Cortex of kidney (tissue), 1 donor: ENCODE results near the gene NARS2.

Experiments used
- DNase-seq: peaks from one replicate; lab custom pipeline; 2025; lab: John Stamatoyannopoulos, UW

The NARS2 gene

GRCh38 chr11:78414321-78415051 lies 160.2 kb downstream of the NARS2 start:
- DNase-seq, result no peak

GRCh38 chr11:78408619-78409018 lies 166.0 kb downstream of the NARS2 start:
- no peak for DNase-seq

- DNase-seq, result no peak
Measured at GRCh38 chr11:78406568-78407196, 168.0 kb downstream of the NARS2 start.

DNA sequence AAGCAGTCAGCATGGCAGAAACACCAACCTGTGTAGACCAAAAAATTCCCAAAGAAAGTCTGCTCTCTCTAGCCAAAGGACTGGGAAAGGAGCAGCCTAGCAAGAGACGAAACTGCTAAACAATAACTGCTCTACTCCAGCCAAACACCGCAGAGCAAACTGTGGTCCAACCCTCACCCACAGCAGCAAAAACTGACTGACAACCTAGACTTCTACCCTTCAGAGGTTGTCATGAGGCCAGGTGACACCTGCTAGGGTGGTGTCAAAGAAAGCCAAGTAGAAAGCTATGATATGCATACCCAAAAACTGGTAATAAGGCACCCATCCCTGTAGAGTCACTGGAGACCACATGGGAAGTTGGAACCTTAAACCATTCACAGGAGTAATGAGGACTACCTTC lies 168.9 kb downstream of the NARS2 start:
- no peak for DNase-seq

DNA sequence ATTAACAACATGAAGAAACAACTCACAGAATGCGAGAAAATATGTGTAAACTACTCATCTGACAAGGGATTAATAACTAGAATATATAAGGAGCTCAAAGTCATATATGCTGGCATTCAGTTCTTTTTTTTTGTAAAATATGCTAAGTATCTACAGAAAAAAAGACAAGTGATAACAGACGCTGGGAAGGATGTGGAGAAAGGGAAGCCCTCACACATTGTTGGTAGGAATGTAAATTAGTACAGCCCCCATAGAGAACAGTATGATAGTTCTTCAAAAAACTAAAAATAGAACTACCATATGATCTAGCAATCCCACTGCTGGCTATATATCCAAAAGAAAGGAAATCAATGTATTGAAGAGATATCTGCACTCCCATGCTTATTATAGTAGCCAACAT lies 170.9 kb downstream of the NARS2 start:
- no peak for DNase-seq

- no peak for DNase-seq
Measured at GRCh38 chr11:78402847-78403246, 171.8 kb downstream of the NARS2 start.

DNA sequence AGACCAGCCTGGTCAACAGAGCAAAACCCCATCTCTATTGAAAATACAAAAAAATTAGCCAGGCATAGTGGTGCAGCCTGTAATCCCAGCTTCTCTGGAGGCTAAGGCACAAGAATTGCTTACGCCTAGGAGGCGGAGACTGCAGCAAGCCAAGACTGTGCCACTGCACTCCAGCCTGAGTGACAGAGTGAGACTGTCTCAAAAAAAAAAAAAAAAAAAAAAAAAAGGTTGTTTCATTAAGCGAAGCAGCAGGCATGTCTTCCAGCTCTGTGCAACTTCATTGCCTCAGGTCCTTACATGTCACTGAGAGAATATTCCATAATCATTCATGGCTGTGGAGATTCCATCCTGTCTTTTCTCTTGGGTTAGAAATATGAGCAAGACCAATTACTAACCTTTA lies 174.0 kb downstream of the NARS2 start:
- DNase-seq, result no peak

- DNase-seq, result no peak
Measured at GRCh38 chr11:78400116-78400515, 174.5 kb downstream of the NARS2 start.

GRCh38 chr11:78399136-78399535 lies 175.5 kb downstream of the NARS2 start:
- DNase-seq, result no peak

GRCh38 chr11:78398715-78399114 lies 175.9 kb downstream of the NARS2 start:
- DNase-seq, result no peak

DNA sequence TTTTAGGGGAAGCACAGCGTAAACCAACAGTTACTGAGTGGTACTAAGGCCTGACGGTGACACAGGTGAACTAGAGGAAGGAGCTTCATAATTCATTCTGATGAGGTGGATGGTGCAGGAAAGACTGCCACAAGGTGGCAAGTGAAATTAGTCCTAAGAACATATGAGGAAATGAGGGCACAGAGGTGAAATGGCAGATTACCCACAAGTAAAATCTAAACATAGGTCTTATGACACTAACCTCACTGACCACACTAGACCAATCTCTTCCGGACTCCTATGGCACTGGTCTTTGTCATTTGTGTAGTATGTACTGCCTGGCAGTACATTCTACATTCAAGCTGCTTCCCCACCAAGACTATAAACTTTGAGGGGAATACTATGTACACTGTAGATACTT lies 177.3 kb downstream of the NARS2 start:
- DNase-seq, result no peak

GRCh38 chr11:78395597-78395996 lies 179.1 kb downstream of the NARS2 start:
- no peak for DNase-seq

- no peak for DNase-seq
Measured at GRCh38 chr11:78392854-78393253, 181.8 kb downstream of the NARS2 start.

DNA sequence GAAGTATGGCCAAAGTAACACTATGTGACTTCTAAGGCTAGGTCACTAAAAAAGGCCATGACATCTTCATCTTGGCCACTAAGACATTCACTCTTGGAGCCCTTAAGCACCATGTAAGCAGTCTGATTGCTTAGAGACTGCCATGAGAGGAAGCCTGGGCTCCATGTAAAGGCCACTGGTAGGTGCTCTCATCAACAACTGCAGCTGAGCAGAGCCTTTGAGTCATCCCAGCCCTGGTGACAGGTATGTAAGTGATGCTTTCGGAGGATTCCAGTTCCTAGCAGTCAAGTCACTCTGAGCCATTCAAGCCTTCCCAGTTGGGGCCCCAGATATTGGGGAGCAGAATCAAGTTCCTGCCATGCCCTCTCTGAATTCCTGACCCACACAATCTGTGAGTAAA lies 183.2 kb downstream of the NARS2 start:
- DNase-seq, result no peak

- DNase-seq, result no peak
Measured at GRCh38 chr11:78390809-78391208, 183.9 kb downstream of the NARS2 start.

GRCh38 chr11:78386215-78386941 lies 188.3 kb downstream of the NARS2 start:
- DNase-seq, result no peak
